ENCODE results near the gene GTF2IRD1. TPM values are rescaled to one million over a fixed set of nuclear protein-coding genes. Genes with fewer than 3 reads are reported as not detected.
A peak's percentile ranks its signal among the peaks of the same experiment; 100 is the strongest.

GTF2IRD1 gene
- total and polyA plus RNA-seq, 2 of the 13 experiments (the other 11 are each of a cell fraction or from before 2014, with no cell fraction given): 16.5 to 26.7 TPM

- TF ChIP-seq HNRNPL (IDR thresholded peaks at IDR 0.05; ENCODE audit: low read depth, low read length): peak; percentile 84; the same call in 1 of the 2 replicates
- TF ChIP-seq ZMYM2 (CRISPR knock-in tag; IDR thresholded peaks at IDR 0.05): peak; percentile 95
- TF ChIP-seq, protein P1, sequence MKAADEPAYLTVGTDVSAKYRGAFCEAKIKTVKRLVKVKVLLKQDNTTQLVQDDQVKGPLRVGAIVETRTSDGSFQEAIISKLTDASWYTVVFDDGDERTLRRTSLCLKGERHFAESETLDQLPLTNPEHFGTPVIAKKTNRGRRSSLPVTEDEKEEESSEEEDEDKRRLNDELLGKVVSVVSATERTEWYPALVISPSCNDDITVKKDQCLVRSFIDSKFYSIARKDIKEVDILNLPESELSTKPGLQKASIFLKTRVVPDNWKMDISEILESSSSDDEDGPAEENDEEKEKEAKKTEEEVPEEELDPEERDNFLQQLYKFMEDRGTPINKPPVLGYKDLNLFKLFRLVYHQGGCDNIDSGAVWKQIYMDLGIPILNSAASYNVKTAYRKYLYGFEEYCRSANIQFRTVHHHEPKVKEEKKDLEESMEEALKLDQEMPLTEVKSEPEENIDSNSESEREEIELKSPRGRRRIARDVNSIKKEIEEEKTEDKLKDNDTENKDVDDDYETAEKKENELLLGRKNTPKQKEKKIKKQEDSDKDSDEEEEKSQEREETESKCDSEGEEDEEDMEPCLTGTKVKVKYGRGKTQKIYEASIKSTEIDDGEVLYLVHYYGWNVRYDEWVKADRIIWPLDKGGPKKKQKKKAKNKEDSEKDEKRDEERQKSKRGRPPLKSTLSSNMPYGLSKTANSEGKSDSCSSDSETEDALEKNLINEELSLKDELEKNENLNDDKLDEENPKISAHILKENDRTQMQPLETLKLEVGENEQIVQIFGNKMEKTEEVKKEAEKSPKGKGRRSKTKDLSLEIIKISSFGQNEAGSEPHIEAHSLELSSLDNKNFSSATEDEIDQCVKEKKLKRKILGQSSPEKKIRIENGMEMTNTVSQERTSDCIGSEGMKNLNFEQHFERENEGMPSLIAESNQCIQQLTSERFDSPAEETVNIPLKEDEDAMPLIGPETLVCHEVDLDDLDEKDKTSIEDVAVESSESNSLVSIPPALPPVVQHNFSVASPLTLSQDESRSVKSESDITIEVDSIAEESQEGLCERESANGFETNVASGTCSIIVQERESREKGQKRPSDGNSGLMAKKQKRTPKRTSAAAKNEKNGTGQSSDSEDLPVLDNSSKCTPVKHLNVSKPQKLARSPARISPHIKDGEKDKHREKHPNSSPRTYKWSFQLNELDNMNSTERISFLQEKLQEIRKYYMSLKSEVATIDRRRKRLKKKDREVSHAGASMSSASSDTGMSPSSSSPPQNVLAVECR (CRISPR knock-in tag; IDR thresholded peaks at IDR 0.05; ENCODE audit: borderline replicate concordance): peak; percentile 75
- TF ChIP-seq SRSF9 (IDR thresholded peaks at IDR 0.05; ENCODE audit: borderline replicate concordance, insufficient read depth, low read depth, low read length, poor library complexity, severe bottlenecking): no peak
- TF ChIP-seq JUN (CRISPR knock-in tag; IDR thresholded peaks at IDR 0.05): peak; percentile 52; the same call in 1 of the 2 replicates
- 0 out of 2 replicates have a peak, but pooled peaks have one; percentile 44 for TF ChIP-seq TP53 (CRISPR knock-in tag; conservative IDR thresholded peaks at IDR 0.05)
- no peak for TF ChIP-seq PRDM4 (CRISPR knock-in tag; IDR thresholded peaks at IDR 0.05; ENCODE audit: borderline replicate concordance)
- peak; percentile 66 for TF ChIP-seq SAP130 (CRISPR knock-in tag; IDR thresholded peaks at IDR 0.05; ENCODE audit: low read depth)
- TF ChIP-seq U2AF2 (IDR thresholded peaks at IDR 0.05; ENCODE audit: low read depth, low read length): no peak
- TF ChIP-seq, protein P2, sequence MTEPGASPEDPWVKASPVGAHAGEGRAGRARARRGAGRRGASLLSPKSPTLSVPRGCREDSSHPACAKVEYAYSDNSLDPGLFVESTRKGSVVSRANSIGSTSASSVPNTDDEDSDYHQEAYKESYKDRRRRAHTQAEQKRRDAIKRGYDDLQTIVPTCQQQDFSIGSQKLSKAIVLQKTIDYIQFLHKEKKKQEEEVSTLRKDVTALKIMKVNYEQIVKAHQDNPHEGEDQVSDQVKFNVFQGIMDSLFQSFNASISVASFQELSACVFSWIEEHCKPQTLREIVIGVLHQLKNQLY (CRISPR knock-in tag; IDR thresholded peaks at IDR 0.05): peak; percentile 43; the same call in 1 of the 2 replicates
- peak; percentile 36 for TF ChIP-seq STAG1 (CRISPR knock-in tag; IDR thresholded peaks at IDR 0.05)
- peak; percentile 54; the same call in 1 of the 2 replicates for TF ChIP-seq ZSCAN22 (CRISPR knock-in tag; IDR thresholded peaks at IDR 0.05)
- peak; percentile 60; the same call in 1 of the 2 replicates for TF ChIP-seq TFAP4 (IDR thresholded peaks at IDR 0.05; ENCODE audit: borderline replicate concordance, low read depth)
- TF ChIP-seq GABPB1 (CRISPR knock-in tag; IDR thresholded peaks at IDR 0.05): peak; percentile 38; the same call in 1 of the 2 replicates
- TF ChIP-seq HDAC2 (CRISPR knock-in tag; IDR thresholded peaks at IDR 0.05): peak; percentile 94
- 0 out of 2 replicates have a peak, but pooled peaks have one; percentile 30 for TF ChIP-seq ZNF775 (CRISPR knock-in tag; IDR thresholded peaks at IDR 0.05; ENCODE audit: borderline replicate concordance)
- peak; percentile 96 for TF ChIP-seq ASH2L (IDR thresholded peaks at IDR 0.05; ENCODE audit: insufficient read length, low read depth, low read length)
- TF ChIP-seq CHD2 (IDR thresholded peaks at IDR 0.05; ENCODE audit: low read depth, low read length): no peak
- TF ChIP-seq TCF12 (IDR thresholded peaks at IDR 0.05): no peak
- no peak for TF ChIP-seq TCF12 (CRISPR knock-in tag; IDR thresholded peaks at IDR 0.05)
- 0 out of 2 replicates have a peak, but pooled peaks have one; percentile 47 for TF ChIP-seq AKAP8 (CRISPR knock-in tag; IDR thresholded peaks at IDR 0.05)
Observed at GRCh38 chr7:74579800-74580685, 126.3 kb downstream of the GTF2IRD1 start (continued).
